ENCODE data around the gene COPS7B.

DNA sequence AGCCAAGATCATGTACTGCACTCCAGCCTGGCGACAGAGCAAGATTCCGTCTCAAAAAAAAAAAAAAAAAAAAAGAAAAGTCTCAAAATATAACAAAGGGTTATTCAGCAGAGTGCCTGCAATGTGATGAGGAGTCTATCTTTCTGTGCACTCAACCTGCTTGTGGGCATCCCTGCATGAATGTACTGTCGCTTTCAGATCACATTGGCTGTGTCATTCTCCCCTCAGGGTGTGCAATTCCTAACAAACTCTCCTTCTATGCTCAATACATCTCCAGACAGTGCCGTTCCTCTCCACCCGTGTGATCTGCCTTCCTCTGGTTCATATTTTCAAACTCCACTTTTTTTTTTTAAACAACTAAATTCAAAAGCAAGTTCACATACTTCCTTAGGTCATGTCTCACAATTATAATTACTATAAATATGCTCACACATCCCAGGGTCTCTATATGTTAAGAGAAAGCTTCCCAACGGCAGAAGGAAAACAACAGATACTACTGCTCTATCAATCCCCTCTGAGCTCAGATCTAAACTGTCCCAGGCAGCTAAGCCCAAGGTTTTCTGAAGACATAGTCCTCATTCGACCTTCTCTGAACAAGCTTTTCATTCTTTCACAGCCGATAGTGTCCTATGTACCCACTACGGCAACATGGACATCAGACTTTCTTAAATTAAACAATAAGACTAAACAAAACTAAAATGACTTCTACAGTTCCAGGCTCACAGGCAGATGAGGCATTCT lies 42.7 kb upstream of the COPS7B start:
- TF ChIP-seq POLR2A (IDR thresholded peaks at IDR 0.05; ENCODE audit: low read length) (no peak), RCOR1 (IDR thresholded peaks at IDR 0.05; ENCODE audit: low read depth, low read length) (no peak), CTCF (IDR thresholded peaks at IDR 0.05) (no peak), HOXA7 (CRISPR knock-in tag; IDR thresholded peaks at IDR 0.05) (no peak)

All from A549 (cell line).